Activated T-cell treated with anti-CD3 and anti-CD28 coated beads, Interleukin-2, amount 50 U/mL, for 24 hours (primary cell): ENCODE results near the gene BABAM2.

Source experiments
- DNase-seq: peaks from one replicate; pipeline ENCODE4 v3.0.0-alpha.2; 2020
- H3K27ac Mint-ChIP-seq: 2 replicates; pipeline ENCODE4 v1.8.0; 2020; ENCODE audit warnings: mild to moderate bottlenecking, mixed read lengths
- H3K27me3 Mint-ChIP-seq: 2 replicates; pipeline ENCODE4 v1.8.0; 2020; ENCODE audit warnings: mixed read lengths
- H3K36me3 Mint-ChIP-seq: 2 replicates; pipeline ENCODE4 v1.8.0; 2020; ENCODE audit warnings: low read depth, mixed read lengths
- H3K4me1 Mint-ChIP-seq: 2 replicates; pipeline ENCODE4 v1.8.0; 2020; ENCODE audit warnings: low read depth, mixed read lengths
- H3K4me3 Mint-ChIP-seq: 2 replicates; pipeline ENCODE4 v1.8.0; 2020; ENCODE audit warnings: mild to moderate bottlenecking, moderate library complexity, mixed read lengths
- H3K9me3 Mint-ChIP-seq: 2 replicates; pipeline ENCODE4 v1.8.0; 2020; ENCODE audit warnings: mixed read lengths

Gene BABAM2

DNA sequence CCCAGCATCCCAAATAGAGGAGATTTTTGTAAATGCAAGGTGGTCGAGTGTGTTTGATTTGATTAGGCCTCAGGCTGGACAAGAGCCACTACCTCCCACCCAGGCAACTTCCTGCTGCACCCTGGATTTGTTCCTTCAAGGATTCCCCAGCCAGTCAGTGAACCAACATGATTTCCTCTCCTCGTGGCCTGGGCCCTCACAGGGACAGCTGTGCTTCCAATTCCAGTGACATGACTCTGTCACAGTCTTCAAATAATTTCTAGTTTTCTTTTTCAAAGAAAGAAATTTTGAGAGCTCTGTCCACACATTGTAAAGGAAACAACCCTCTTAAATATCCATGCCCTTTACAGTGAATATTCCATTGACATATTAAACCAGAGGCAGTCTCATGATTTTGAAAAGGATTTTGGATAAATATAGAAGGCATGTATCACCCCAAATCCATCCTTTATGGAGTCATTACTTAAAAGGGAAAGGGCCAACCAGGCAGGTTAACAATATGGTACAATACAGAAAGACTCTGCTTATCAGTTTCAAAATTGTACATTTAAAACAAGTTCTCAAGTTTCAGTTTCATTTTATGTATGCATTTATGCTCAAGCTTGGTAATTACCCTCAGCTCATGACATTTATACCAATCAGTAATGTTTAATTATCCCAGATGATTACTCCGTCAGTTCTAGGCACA lies 380.8 kb downstream of the BABAM2 start:
- Mint-ChIP-seq H3K27me3 (no peaks in the 10 kb centered on the region), H3K9me3 (no peaks in the 10 kb centered on the region), H3K4me1 (peaks cover 45% of the 10 kb centered on the region), H3K36me3 (peaks cover 10% of the 10 kb centered on the region), H3K4me3 (no peak overlapping the region), H3K27ac (peak overlapping the region; percentile 40)
- no peak for DNase-seq

DNA sequence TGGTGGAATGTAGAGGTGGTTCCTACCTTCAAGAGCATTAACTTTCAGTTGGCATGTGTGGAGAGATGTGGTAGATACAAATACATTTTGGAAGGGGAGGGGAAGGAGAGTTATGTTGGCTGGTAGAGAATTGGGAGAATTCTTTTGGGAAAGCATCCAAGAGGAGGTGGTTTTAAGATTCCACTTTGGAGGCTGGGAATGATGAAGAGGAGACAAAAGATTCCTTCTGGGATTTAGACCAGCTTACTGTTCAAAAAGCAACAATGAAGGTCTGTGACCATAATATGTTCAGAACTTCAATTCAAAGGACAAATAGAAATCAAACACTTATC lies 381.4 kb downstream of the BABAM2 start:
- Mint-ChIP-seq H3K27me3 (no peaks in the 10 kb centered on the region), H3K36me3 (peaks cover 10% of the 10 kb centered on the region), H3K4me3 (no peak overlapping the region), H3K9me3 (no peaks in the 10 kb centered on the region), H3K27ac (peak overlapping the region; percentile 40), H3K4me1 (peaks cover 50% of the 10 kb centered on the region)
- no peak for DNase-seq

DNA sequence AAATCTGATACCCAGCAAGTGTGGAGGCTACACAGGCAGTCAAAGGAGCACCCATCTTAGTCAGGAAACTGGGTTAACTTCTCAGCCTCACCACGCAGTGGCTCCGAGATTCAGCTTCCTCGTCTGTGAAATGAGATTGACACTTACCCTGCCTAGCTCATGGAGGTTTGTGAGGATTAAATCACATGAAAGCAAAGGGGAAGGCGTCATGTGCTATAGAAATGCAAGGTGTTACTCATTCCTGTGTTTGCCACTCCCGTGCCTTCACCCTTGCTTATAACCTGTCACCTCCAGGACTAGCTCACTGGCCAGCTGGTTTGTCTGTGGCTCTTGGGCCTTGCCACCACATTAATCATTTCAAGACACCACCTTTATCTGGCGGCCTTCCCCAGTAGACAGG lies 383.2 kb downstream of the BABAM2 start:
- H3K4me3 Mint-ChIP-seq: no peak overlapping the region
- no peaks in the 10 kb centered on the region for H3K27me3 Mint-ChIP-seq
- no peak for DNase-seq
- H3K9me3 Mint-ChIP-seq: no peaks in the 10 kb centered on the region
- H3K27ac Mint-ChIP-seq: no peak overlapping the region
- peaks cover 51% of the 10 kb centered on the region for H3K4me1 Mint-ChIP-seq
- H3K36me3 Mint-ChIP-seq: peaks cover 13% of the 10 kb centered on the region

DNA sequence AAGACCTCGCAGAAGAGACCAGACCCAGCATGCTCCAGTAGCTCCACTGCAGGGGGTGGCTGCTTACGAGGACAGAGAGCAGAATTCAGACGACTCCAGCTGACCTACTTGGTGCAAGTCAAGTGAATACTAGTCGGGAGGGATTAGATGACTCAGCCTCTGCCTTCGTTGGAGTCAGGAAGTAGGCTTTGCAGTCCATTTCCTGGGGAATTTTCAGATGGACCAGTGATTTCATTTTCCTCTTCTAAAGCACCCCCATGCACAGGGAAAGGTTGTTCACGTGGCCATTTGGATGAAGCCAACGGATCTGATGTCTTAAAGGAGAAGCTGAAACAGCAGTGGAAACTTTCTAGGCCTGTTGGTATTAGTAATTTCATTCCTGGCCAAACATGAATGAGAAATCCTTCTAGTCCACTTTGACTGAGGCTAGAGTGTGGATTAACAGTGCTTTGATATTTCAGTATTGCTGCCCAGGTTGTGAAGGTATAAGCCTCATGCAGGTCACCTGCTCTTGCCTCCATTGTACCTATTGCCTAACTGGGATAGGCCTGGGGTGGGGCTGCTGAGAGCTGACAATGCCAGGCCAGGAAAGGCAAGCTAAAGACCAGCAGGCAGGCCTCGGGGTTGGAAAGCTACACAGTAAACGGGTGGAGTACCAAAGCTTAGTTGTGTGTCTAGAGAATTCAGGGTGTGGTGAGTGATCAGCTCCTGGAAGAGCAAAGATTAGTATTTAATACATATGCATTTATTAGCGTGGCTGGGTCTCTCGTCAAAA lies 384.6 kb downstream of the BABAM2 start:
- DNase-seq: no peak
- peak overlapping the region; percentile 18 for H3K27ac Mint-ChIP-seq
- H3K9me3 Mint-ChIP-seq: no peaks in the 10 kb centered on the region
- no peaks in the 10 kb centered on the region for H3K27me3 Mint-ChIP-seq
- H3K4me3 Mint-ChIP-seq: no peak overlapping the region
- H3K36me3 Mint-ChIP-seq: peaks cover 13% of the 10 kb centered on the region
- peaks cover 51% of the 10 kb centered on the region for H3K4me1 Mint-ChIP-seq

DNA sequence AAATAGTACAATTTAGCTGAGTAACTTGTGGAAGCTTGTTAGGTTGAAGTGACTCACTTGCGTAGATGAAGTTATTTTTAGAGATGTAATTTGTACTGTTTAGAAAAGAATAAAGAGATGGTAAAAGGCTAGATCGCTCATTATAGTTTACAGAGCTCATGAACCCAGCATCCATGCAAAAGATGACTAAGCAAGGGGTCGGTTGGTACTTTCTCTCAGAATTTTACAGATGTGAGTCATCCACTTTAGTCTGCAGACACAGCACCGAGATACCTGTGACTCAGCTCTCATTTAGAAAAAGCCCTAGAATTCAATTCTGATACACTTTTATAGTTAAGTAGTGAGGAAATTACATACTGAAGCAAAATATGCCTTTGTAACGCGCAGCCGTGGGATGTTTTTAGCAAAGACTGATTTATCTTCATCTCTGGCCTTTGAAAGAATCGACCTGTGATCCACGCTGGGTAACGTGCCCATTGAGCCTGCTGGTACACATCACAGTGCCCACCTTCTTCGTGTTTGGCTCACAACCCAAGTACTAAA lies 385.6 kb downstream of the BABAM2 start:
- Mint-ChIP-seq H3K27me3 (no peaks in the 10 kb centered on the region), H3K4me3 (no peak overlapping the region), H3K9me3 (no peaks in the 10 kb centered on the region), H3K27ac (peak overlapping the region; percentile 86), H3K36me3 (peaks cover 13% of the 10 kb centered on the region), H3K4me1 (peaks cover 42% of the 10 kb centered on the region)
- peak; percentile 47 for DNase-seq

DNA sequence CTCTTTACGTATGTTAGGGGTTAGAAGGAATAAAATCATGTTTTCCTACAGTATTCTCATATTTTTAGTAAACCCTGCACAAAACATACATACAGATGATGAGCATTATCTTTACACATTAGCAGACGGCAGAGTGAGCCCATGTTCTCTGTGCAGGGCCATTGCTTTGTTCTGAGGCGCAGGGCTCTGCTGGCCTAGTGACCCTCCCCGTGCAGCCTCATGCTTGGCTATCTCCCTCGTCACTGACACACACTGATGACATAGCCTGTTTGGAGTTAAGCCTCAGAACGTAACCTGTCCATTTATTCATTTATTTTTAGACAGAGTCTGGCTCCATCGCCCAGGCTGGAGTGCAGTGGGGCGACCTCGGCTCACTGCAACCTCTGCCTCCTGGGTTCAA lies 386.3 kb downstream of the BABAM2 start:
- peaks cover 35% of the 10 kb centered on the region for H3K4me1 Mint-ChIP-seq
- H3K27me3 Mint-ChIP-seq: no peaks in the 10 kb centered on the region
- no peak for DNase-seq
- no peaks in the 10 kb centered on the region for H3K9me3 Mint-ChIP-seq
- H3K4me3 Mint-ChIP-seq: no peak overlapping the region
- no peak overlapping the region for H3K27ac Mint-ChIP-seq
- H3K36me3 Mint-ChIP-seq: peaks cover 12% of the 10 kb centered on the region

DNA sequence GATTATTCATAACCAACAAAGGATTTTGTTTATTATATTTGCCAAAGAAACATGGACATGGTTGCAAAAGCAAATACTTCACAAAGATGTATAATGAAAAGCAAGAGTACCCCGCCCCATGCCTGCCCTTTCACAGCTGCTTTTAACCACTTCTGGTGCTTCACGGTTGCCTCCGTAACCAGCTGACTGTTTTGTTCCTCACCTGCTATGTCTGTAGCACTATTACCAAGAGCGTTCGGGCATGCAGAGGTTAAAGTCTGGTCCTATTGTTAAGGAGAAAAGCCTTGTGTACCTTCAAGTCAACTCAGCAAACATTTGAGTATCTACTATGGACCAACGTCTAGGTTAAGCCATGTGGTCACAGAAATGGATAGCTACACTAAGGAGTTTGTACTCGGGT lies 386.9 kb downstream of the BABAM2 start:
- no peak overlapping the region for H3K27ac Mint-ChIP-seq
- H3K4me3 Mint-ChIP-seq: no peak overlapping the region
- H3K4me1 Mint-ChIP-seq: peaks cover 31% of the 10 kb centered on the region
- H3K9me3 Mint-ChIP-seq: no peaks in the 10 kb centered on the region
- DNase-seq: no peak
- peaks cover 11% of the 10 kb centered on the region for H3K36me3 Mint-ChIP-seq
- no peaks in the 10 kb centered on the region for H3K27me3 Mint-ChIP-seq

DNA sequence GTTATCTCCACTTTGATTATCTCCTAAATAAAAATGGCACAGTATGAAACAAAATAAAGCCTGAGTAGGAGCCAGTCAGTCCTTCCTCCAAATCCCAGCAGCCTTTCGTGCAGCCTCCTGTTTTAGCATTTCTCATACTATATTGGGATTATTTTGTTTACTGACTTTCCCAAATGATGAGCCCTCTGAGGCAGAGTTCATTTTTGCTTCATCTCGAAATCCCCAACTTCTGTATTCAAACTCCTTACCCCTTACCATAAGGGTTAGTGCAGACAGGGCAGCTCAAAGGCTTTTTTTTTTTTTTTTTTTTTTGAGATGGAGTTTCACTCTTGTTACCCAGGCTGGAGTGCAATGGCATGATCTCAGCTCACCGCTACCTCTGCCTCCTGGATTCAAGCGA lies 388.8 kb downstream of the BABAM2 start:
- H3K4me1 Mint-ChIP-seq: peaks cover 25% of the 10 kb centered on the region
- DNase-seq: no peak
- no peak overlapping the region for H3K4me3 Mint-ChIP-seq
- no peak overlapping the region for H3K27ac Mint-ChIP-seq
- no peaks in the 10 kb centered on the region for H3K9me3 Mint-ChIP-seq
- H3K36me3 Mint-ChIP-seq: peaks cover 8% of the 10 kb centered on the region
- H3K27me3 Mint-ChIP-seq: no peaks in the 10 kb centered on the region

DNA sequence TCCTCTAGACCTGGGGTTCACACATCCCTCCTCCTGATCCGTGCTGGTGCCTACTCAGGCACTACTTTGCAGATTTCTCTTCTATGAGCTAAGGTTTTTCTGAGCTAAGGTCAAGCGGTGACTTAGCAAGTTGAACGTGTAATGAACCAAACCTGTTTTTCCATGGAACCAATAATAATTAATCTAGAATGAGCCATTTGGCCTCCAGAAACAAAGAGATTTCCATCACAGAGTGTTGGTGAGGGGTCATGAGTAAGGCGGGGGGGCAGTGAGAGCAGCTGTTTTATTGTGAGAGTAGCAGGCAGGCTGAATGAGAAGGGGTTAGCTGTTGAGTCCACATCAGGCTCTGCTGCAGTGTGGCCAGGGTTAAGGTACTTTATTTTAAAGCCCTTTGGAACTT lies 390.1 kb downstream of the BABAM2 start:
- H3K36me3 Mint-ChIP-seq: peaks cover 8% of the 10 kb centered on the region
- no peaks in the 10 kb centered on the region for H3K9me3 Mint-ChIP-seq
- no peak overlapping the region for H3K27ac Mint-ChIP-seq
- no peak for DNase-seq
- H3K4me3 Mint-ChIP-seq: no peak overlapping the region
- H3K4me1 Mint-ChIP-seq: peaks cover 13% of the 10 kb centered on the region
- no peaks in the 10 kb centered on the region for H3K27me3 Mint-ChIP-seq

DNA sequence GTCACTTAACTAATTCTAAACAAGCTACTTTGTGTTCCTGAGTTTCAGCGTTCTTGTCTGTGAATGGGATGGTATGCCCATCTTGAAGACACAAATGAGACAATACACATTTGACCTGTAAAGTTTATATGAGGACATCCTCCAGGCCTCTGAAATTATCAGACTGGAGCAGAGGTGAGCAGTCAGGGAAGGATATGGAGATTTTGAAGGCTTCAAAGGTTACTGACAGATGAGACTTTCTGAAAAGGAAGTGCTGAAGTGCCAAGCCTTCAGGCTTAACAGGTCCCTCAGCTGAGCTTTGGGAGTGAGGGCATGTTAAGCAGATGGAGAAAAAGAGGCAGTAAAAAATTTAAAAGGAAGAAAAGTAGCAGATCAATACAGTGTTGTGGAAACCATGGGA lies 391.2 kb downstream of the BABAM2 start:
- Mint-ChIP-seq H3K9me3 (no peaks in the 10 kb centered on the region), H3K4me3 (no peak overlapping the region), H3K4me1 (peaks cover 2% of the 10 kb centered on the region), H3K27ac (no peak overlapping the region), H3K36me3 (peaks cover 8% of the 10 kb centered on the region), H3K27me3 (no peaks in the 10 kb centered on the region)
- no peak for DNase-seq

DNA sequence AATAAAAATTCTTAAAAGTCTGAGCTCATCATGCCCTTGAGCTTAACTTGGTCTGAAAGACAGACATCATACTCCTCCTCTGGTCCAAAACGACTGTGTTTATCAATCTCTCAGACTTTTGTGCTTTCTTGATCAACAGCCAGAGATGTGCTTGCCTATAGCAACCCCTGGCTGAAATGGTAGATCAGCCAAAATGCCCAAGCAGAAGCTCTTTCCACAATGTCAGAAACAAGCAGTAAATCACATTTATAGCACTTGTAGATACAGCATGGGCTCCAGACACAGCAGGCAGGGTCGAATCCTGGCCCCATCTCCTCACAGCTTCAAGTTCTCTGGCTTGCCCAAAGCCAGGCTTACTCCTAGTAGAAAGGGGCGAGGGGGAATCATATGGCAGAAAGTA lies 391.7 kb downstream of the BABAM2 start:
- H3K9me3 Mint-ChIP-seq: no peaks in the 10 kb centered on the region
- no peak for DNase-seq
- no peaks in the 10 kb centered on the region for H3K4me1 Mint-ChIP-seq
- peaks cover 8% of the 10 kb centered on the region for H3K36me3 Mint-ChIP-seq
- H3K27ac Mint-ChIP-seq: no peak overlapping the region
- H3K4me3 Mint-ChIP-seq: no peak overlapping the region
- no peaks in the 10 kb centered on the region for H3K27me3 Mint-ChIP-seq

DNA sequence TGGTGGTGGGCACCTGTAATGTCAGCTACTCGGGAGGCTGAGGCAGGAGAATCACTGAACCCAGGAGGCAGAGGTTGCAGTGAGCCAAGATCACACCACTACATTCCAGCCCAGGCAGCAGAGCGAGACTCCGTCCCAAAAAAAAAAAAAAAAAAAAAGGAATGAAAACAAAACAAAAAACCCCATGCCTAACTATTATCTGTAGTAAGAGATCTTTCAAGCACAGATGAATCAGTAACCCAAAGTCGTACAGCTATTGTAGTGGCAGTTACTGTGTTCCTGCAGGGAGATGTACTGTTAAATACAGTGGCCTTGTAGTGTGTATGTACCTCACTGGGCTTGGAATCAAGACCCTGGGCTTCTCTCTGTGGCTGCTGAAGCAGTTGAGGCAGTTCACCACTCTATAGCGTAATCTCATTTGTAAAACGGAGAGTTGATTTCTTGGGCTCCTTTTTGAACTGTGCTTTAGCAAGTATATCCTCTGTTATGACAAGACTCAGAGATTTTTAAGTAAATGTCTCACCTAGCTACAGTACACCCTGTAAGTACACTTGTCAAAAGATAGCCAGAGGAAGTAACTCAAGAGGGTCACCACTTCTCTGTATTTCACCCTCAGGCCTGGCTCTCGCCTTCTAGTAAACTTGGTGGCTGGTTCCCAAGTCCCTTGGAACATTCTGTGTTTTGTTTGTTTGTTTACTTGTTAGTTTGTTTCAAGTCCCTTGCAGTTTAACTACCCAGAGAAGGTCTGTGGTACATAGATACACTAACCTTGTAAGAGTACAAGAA lies 392.5 kb downstream of the BABAM2 start:
- no peaks in the 10 kb centered on the region for H3K9me3 Mint-ChIP-seq
- no peak for DNase-seq
- H3K36me3 Mint-ChIP-seq: peaks cover 5% of the 10 kb centered on the region
- H3K27me3 Mint-ChIP-seq: no peaks in the 10 kb centered on the region
- H3K4me1 Mint-ChIP-seq: no peaks in the 10 kb centered on the region
- H3K27ac Mint-ChIP-seq: no peak overlapping the region
- H3K4me3 Mint-ChIP-seq: no peak overlapping the region

DNA sequence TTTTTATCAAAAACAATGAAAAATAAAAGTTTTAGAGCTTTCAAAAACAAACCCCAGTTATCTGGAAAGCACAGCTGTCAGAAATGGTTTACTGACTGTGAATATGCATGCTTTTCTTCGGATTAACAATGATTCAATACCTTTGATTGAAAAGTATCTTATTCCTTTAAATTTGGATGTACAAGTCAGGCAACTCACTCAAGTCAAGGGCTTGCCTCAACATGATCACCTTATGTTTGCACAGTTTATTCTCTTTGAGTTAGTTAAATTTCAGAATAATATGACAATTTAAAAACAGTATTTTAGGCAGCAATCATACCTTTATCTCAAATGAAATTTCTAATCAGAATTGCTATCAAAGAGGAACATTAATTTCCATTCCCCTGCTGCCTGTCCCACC lies 393.3 kb downstream of the BABAM2 start:
- H3K27ac Mint-ChIP-seq: no peak overlapping the region
- no peaks in the 10 kb centered on the region for H3K9me3 Mint-ChIP-seq
- H3K4me1 Mint-ChIP-seq: no peaks in the 10 kb centered on the region
- H3K36me3 Mint-ChIP-seq: peaks cover 9% of the 10 kb centered on the region
- no peak overlapping the region for H3K4me3 Mint-ChIP-seq
- DNase-seq: no peak
- no peaks in the 10 kb centered on the region for H3K27me3 Mint-ChIP-seq

DNA sequence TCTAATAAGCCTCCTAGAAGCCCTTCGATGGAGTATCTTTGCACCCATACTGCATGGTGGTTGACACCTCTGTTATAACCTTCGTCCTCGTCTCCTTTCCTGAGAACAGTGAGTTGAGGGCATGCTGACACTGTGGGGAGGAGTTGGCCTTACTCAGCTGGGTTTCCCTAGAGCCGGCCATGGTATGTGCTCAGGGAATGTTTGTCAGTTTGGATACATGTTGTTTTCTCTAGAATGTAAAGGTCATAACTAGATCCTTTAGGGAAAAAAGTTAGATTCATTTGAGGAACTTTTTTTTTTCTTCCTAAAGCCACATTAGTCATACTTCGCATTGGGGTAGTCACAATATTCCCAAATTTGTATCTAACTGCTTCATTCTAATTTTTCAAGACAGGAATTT lies 396.1 kb downstream of the BABAM2 start:
- Mint-ChIP-seq H3K27me3 (no peaks in the 10 kb centered on the region), H3K36me3 (peaks cover 6% of the 10 kb centered on the region), H3K4me3 (no peak overlapping the region), H3K9me3 (no peaks in the 10 kb centered on the region), H3K27ac (no peak overlapping the region), H3K4me1 (peaks cover 4% of the 10 kb centered on the region)
- DNase-seq: no peak
